Neutrophil (primary cell): ENCODE data around the gene ZNF862.

Source experiments
- H3K27ac ChIP-seq: fragments of 200-600 bp; sonication (generic); 2 replicates; pipeline ENCODE4 v1.5.1; 2016; ENCODE audit warnings: mild to moderate bottlenecking, moderate library complexity
- H3K27me3 ChIP-seq: fragments of 200-600 bp; sonication (generic); 2 replicates; pipeline ENCODE4 v1.6.0; 2016; ENCODE audit warnings: mild to moderate bottlenecking
- H3K36me3 ChIP-seq: fragments of 200-600 bp; sonication (generic); 2 replicates; pipeline ENCODE4 v1.5.1; 2017
- H3K4me1 ChIP-seq, 2 experiments: fragments of 200-600 bp in 1 of 2; sonication (generic) in 1 of 2; 1 replicate in 1 of 2; 2 replicates in 1 of 2; pipeline versions ENCODE4 v1.5.1 to v1.6.1; 2013 to 2016; ENCODE audit warnings: low read depth in 1 of 2, low read length in 1 of 2, mild to moderate bottlenecking in 1 of 2, moderate library complexity in 1 of 2; ENCODE audit not compliant: control insufficient read depth in 1 of 2, insufficient read depth in 1 of 2
- H3K4me3 ChIP-seq, 2 experiments: fragments of 200-600 bp in 1 of 2; sonication (generic) in 1 of 2; 1 replicate in 1 of 2; 2 replicates in 1 of 2; pipeline ENCODE4 v1.5.1; 2013 to 2016; ENCODE audit warnings: low read depth in 1 of 2, low read length in 1 of 2, mild to moderate bottlenecking in 1 of 2, moderate library complexity in 1 of 2
- H3K9me3 ChIP-seq: fragments of 200-600 bp; sonication (generic); 2 replicates; pipeline ENCODE4 v1.5.1; 2016
- CTCF ChIP-seq: fragments of 200-600 bp; sonication (generic); IDR thresholded peaks from 2 replicates; pipeline ENCODE4 v1.5.1; 2016; ENCODE audit warnings: antibody characterized with exemption

The ZNF862 gene

GRCh38 chr7:149855361-149856305 is 17.5 kb downstream of the ZNF862 start:
- H3K27ac ChIP-seq: no peak overlapping the region
- peaks cover 28% of the 10 kb centered on the region for H3K36me3 ChIP-seq
- H3K9me3 ChIP-seq: no peaks in the 10 kb centered on the region
- H3K4me1 ChIP-seq: no peaks in the 10 kb centered on the region
- TF ChIP-seq CTCF: no peak
- no peaks in the 10 kb centered on the region for H3K27me3 ChIP-seq
- no peak overlapping the region for H3K4me3 ChIP-seq

- Histone ChIP-seq H3K27ac (no peak overlapping the region), H3K9me3 (no peaks in the 10 kb centered on the region), H3K4me1 (no peaks in the 10 kb centered on the region), H3K27me3 (no peaks in the 10 kb centered on the region), H3K36me3 (peaks cover 35% of the 10 kb centered on the region), H3K4me3 (no peak overlapping the region)
- no peak for TF ChIP-seq CTCF
These were observed 18.4 kb downstream of the ZNF862 start for GRCh38 chr7:149856583-149856982.

GRCh38 chr7:149859369-149859768 is 21.2 kb downstream of the ZNF862 start:
- H3K27me3 ChIP-seq: no peaks in the 10 kb centered on the region
- no peak overlapping the region for H3K4me3 ChIP-seq
- H3K27ac ChIP-seq: no peak overlapping the region
- H3K36me3 ChIP-seq: peaks cover 47% of the 10 kb centered on the region
- H3K9me3 ChIP-seq: no peaks in the 10 kb centered on the region
- H3K4me1 ChIP-seq: no peaks in the 10 kb centered on the region
- TF ChIP-seq CTCF: no peak

GRCh38 chr7:149859876-149860275 is 21.7 kb downstream of the ZNF862 start:
- H3K4me1 ChIP-seq: no peaks in the 10 kb centered on the region
- no peak for TF ChIP-seq CTCF
- no peaks in the 10 kb centered on the region for H3K27me3 ChIP-seq
- H3K9me3 ChIP-seq: no peaks in the 10 kb centered on the region
- peaks cover 52% of the 10 kb centered on the region for H3K36me3 ChIP-seq
- H3K4me3 ChIP-seq: no peak overlapping the region
- H3K27ac ChIP-seq: no peak overlapping the region

- H3K27me3 ChIP-seq: no peaks in the 10 kb centered on the region
- H3K4me1 ChIP-seq: peaks cover 9 to 11% of the 10 kb centered on the region in 2 experiments
- peaks cover 53% of the 10 kb centered on the region for H3K36me3 ChIP-seq
- H3K4me3 ChIP-seq: no peak overlapping the region
- no peaks in the 10 kb centered on the region for H3K9me3 ChIP-seq
- no peak overlapping the region for H3K27ac ChIP-seq
- no peak for TF ChIP-seq CTCF
These were observed 22.9 kb downstream of the ZNF862 start for GRCh38 chr7:149860821-149861727.
